ENCODE data around the gene MTARC1.

Gene MTARC1

GRCh38 chr1:220788900-220789299, 2.2 kb downstream of the MTARC1 start:
- no peak for DNase-seq (ENCODE audit: extremely low read depth, low read depth)
- no peak overlapping the region for H3K4me3 ChIP-seq (replicated peaks; ENCODE audit: low read depth, low read length)
- no peak for TF ChIP-seq CTCF (IDR thresholded peaks at IDR 0.05; ENCODE audit: low read depth, low read length, missing control alignments)

- no peak for DNase-seq (ENCODE audit: extremely low read depth, low read depth)
- TF ChIP-seq CTCF (IDR thresholded peaks at IDR 0.05; ENCODE audit: low read depth, low read length, missing control alignments), result no peak
- H3K4me3 ChIP-seq (replicated peaks; ENCODE audit: low read depth, low read length), result no peak overlapping the region
Measured at GRCh38 chr1:220789532-220790147, 2.9 kb downstream of the MTARC1 start.

DNA sequence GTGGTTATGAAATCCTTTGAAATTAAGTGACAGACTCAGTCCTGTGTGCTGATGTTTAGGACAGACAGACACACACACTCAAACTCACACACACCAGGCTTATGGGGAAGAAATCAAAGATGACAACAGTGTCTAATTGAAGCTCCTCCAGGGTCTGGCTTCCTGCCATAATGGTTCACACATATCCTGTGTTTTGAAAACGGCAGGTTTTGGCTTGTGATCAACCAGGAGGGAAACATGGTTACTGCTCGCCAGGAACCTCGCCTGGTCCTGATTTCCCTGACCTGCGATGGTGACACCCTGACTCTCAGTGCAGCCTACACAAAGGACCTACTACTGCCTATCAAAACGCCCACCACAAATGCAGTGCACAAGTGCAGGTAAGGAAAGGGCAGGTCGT, 4.6 kb downstream of the MTARC1 start:
- no peak for TF ChIP-seq CTCF (IDR thresholded peaks at IDR 0.05; ENCODE audit: low read depth, low read length, missing control alignments)
- no peak for DNase-seq (ENCODE audit: extremely low read depth, low read depth)
- H3K4me3 ChIP-seq (replicated peaks; ENCODE audit: low read depth, low read length), result no peak overlapping the region

- no peak overlapping the region for H3K4me3 ChIP-seq (replicated peaks; ENCODE audit: low read depth, low read length)
- TF ChIP-seq CTCF (IDR thresholded peaks at IDR 0.05; ENCODE audit: low read depth, low read length, missing control alignments), result no peak
- DNase-seq (ENCODE audit: extremely low read depth, low read depth), result no peak
Measured at GRCh38 chr1:220791956-220792355, 5.2 kb downstream of the MTARC1 start.

DNA sequence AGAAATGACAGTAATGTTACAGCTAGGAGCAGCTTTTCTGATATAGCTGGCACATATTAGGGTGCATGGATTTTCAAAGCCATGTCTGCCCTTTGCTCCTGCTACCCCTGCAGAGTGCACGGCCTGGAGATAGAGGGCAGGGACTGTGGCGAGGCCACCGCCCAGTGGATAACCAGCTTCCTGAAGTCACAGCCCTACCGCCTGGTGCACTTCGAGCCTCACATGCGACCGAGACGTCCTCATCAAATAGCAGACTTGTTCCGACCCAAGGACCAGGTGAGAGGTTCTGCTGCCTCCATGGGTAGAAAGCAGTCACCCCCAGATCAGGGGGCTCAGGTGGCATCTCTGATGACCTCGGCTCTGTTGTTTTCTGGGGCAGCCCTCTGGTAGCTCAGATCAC, 9.8 kb downstream of the MTARC1 start:
- TF ChIP-seq CTCF (IDR thresholded peaks at IDR 0.05; ENCODE audit: low read depth, low read length, missing control alignments), result no peak
- no peak overlapping the region for H3K4me3 ChIP-seq (replicated peaks; ENCODE audit: low read depth, low read length)
- DNase-seq (ENCODE audit: extremely low read depth, low read depth), result no peak

DNA sequence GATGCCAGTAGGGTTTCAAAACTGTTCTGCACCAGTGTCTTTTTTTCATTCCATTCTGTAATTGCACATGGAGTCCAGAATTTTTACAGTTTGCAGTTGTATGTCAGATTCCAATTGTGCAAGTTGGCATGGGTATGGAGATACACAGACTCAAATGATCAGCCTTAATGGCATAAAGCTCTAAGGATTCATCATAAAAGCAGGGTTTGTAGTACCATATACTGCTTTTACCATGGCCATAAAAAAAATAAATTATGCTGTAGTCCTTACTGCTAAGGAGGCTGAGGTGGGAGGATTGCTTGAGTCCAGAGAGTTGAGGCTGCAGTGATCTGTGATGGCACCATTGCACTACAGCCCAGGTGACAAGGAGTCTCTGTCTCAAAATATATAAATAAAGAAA, 10.3 kb downstream of the MTARC1 start:
- no peak overlapping the region for H3K4me3 ChIP-seq (replicated peaks; ENCODE audit: low read depth, low read length)
- no peak for TF ChIP-seq CTCF (IDR thresholded peaks at IDR 0.05; ENCODE audit: low read depth, low read length, missing control alignments)
- no peak for DNase-seq (ENCODE audit: extremely low read depth, low read depth)

DNA sequence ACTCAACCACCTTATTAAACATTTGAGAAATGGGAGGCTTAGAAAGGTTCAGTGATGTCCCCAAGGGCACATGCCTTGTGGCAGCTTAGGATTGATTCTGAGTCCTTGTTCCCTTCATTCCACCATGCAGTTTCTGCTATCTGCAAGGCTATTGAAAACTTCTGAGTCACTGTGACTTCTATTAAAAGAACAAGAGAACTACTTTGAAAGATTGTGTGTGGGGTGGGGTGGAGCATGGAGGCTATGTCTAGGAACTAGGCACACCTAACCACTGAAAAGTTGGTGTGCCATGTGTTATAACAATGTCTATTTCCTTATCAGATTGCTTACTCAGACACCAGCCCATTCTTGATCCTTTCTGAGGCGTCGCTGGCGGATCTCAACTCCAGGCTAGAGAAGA, 10.8 kb downstream of the MTARC1 start:
- no peak overlapping the region for H3K4me3 ChIP-seq (replicated peaks; ENCODE audit: low read depth, low read length)
- TF ChIP-seq CTCF (IDR thresholded peaks at IDR 0.05; ENCODE audit: low read depth, low read length, missing control alignments), result no peak
- DNase-seq (ENCODE audit: extremely low read depth, low read depth), result no peak

Data from HFF-Myc (cell line).